ENCODE data around the gene MEG3. TPM values are rescaled to one million over a fixed set of nuclear protein-coding genes. Genes with fewer than 3 reads are reported as not detected.

The MEG3 gene
- total RNA-seq, 2 experiments from 2014 or later, result not detected

DNA sequence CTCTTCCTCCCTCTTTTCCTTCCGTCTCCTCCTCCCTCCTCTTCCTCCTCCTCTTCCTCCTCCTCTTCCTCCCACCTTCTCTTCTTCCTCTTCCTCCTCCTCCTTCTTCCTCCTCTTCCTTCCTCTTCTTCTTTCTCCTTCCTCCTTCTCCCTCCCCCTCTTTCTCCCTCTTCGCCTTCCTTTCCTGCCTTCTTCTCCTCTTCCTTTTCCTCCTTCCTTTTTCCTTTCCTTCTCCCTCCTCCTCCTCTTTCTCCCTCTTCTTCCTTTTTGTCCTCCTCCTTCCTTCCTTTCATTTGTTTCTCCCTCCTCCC, 36.0 kb downstream of the MEG3 start:
- H4K20me1 ChIP-seq (ENCODE audit: insufficient read depth, low read length), result no peaks in the 10 kb centered on the region
- no peak overlapping the region for H3K4me3 ChIP-seq (ENCODE audit: low read depth, low read length, poor library complexity, severe bottlenecking)
- no peaks in the 10 kb centered on the region for H3K4me1 ChIP-seq (ENCODE audit: insufficient read depth, low read length, poor library complexity, severe bottlenecking)
- H3K36me3 ChIP-seq (ENCODE audit: insufficient read depth, low read length), result no peaks in the 10 kb centered on the region
- no TSS peak for BruUV-seq (replicated peaks)
- no peak overlapping the region for H3K4me2 ChIP-seq (ENCODE audit: low read length)
- ChIA-PET POLR2A (interaction anchor here (1.0 kb wide), 1 partner anchor 78 kb away, joined by 5 read pairs; no protein-coding TSS in a partner anchor), CTCF (ENCODE audit: unreplicated experiment) (no interaction called here)
- DNase-seq (ENCODE audit: low spot score), result no peak
- no peaks in the 10 kb centered on the region for H3K79me2 ChIP-seq (ENCODE audit: insufficient read depth, low read depth, low read length)
- no peak for TF ChIP-seq EZH2phosphoT487 (IDR thresholded peaks at IDR 0.05; ENCODE audit: borderline replicate concordance, low read depth, low read length)
- no peak for TF ChIP-seq CTCF (conservative IDR thresholded peaks at IDR 0.05; ENCODE audit: low read length)
- H3K9me2 ChIP-seq (ENCODE audit: insufficient read depth, low read length), result no peaks in the 10 kb centered on the region
- H3K27ac ChIP-seq (ENCODE audit: low read depth, low read length, poor library complexity, severe bottlenecking), result no peak overlapping the region
- no peak overlapping the region for H2AFZ ChIP-seq (ENCODE audit: low read length)
- no peaks in the 10 kb centered on the region for H3K9me3 ChIP-seq (ENCODE audit: low read length)
- intact Hi-C loops (cut with micrococcal nuclease; ENCODE audit: unreplicated experiment), result no loop called here

DNA sequence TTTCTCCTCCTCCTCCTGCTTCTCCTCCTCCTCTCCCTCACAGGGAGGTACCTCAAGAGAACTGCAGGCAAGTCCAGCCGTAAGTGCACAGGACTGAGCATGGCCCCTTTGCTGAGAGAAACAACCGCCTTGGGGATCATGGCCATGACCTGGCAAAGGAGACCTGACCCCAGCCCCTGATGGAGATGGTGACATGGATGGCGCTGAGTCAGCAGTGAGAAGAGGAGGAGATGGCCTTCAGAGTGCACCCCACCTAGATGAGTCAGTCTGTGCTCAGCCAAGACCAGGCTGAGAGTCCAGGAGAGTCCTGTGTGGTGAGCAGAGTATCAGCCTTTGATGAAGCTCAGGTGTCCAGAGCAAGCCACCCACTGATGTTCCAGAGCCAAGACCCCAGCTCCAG, 36.4 kb downstream of the MEG3 start:
- no peak for TF ChIP-seq EZH2phosphoT487 (IDR thresholded peaks at IDR 0.05; ENCODE audit: borderline replicate concordance, low read depth, low read length)
- no peak for DNase-seq (ENCODE audit: low spot score)
- H3K27ac ChIP-seq (ENCODE audit: low read depth, low read length, poor library complexity, severe bottlenecking), result no peak overlapping the region
- no peaks in the 10 kb centered on the region for H4K20me1 ChIP-seq (ENCODE audit: insufficient read depth, low read length)
- CTCF ChIA-PET (ENCODE audit: unreplicated experiment), result no interaction called here
- H3K4me1 ChIP-seq (ENCODE audit: insufficient read depth, low read length, poor library complexity, severe bottlenecking), result no peaks in the 10 kb centered on the region
- H3K4me3 ChIP-seq (ENCODE audit: low read depth, low read length, poor library complexity, severe bottlenecking), result no peak overlapping the region
- H2AFZ ChIP-seq (ENCODE audit: low read length), result no peak overlapping the region
- BruUV-seq (replicated peaks), result no TSS peak
- H3K36me3 ChIP-seq (ENCODE audit: insufficient read depth, low read length), result no peaks in the 10 kb centered on the region
- H3K9me2 ChIP-seq (ENCODE audit: insufficient read depth, low read length), result no peaks in the 10 kb centered on the region
- H3K79me2 ChIP-seq (ENCODE audit: insufficient read depth, low read depth, low read length), result no peaks in the 10 kb centered on the region
- POLR2A ChIA-PET, result interaction anchor here (1.0 kb wide), 1 partner anchor 79 kb away, joined by 5 read pairs; no protein-coding TSS in a partner anchor
- H3K9me3 ChIP-seq (ENCODE audit: low read length), result no peaks in the 10 kb centered on the region
- intact Hi-C loops (cut with micrococcal nuclease; ENCODE audit: unreplicated experiment), result no loop called here
- no peak overlapping the region for H3K4me2 ChIP-seq (ENCODE audit: low read length)

DNA sequence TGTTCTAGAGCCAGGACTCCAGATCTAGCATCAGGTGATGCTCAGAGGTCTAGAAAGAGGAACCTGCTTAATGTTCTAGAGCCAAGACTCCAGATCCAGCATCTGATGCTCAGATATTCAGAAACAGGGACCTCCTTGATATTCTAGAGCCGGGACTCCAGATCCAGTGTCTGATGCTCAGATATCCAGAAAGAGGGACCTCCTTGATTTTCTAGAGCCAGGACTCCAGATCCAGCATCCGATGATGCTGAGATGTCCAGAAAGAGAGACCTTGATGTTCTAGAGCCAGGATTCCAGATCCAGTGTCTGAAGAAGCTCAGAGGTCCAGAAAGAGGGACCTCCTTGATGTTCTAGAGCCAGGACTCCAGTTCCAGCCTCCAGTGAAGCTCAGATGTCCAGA, 36.9 kb downstream of the MEG3 start:
- Histone ChIP-seq H2AFZ (ENCODE audit: low read length) (no peak overlapping the region), H3K9me2 (ENCODE audit: insufficient read depth, low read length) (no peaks in the 10 kb centered on the region), H4K20me1 (ENCODE audit: insufficient read depth, low read length) (no peaks in the 10 kb centered on the region), H3K4me3 (ENCODE audit: low read depth, low read length, poor library complexity, severe bottlenecking) (no peak overlapping the region), H3K9me3 (ENCODE audit: low read length) (no peaks in the 10 kb centered on the region), H3K4me1 (ENCODE audit: insufficient read depth, low read length, poor library complexity, severe bottlenecking) (no peaks in the 10 kb centered on the region), H3K79me2 (ENCODE audit: insufficient read depth, low read depth, low read length) (no peaks in the 10 kb centered on the region), H3K36me3 (ENCODE audit: insufficient read depth, low read length) (no peaks in the 10 kb centered on the region), H3K27ac (ENCODE audit: low read depth, low read length, poor library complexity, severe bottlenecking) (no peak overlapping the region), H3K4me2 (ENCODE audit: low read length) (no peak overlapping the region)
- no peak for TF ChIP-seq CTCF (conservative IDR thresholded peaks at IDR 0.05; ENCODE audit: low read length)
- TF ChIP-seq EZH2phosphoT487 (IDR thresholded peaks at IDR 0.05; ENCODE audit: borderline replicate concordance, low read depth, low read length), result no peak
- ChIA-PET POLR2A (no interaction called here), CTCF (ENCODE audit: unreplicated experiment) (no interaction called here)
- intact Hi-C loops (cut with micrococcal nuclease; ENCODE audit: unreplicated experiment), result no loop called here
- no TSS peak for BruUV-seq (replicated peaks)
- no peak for DNase-seq (ENCODE audit: low spot score)

All from OCI-LY7 (cell line).